Inferior parietal cortex (tissue), 1 donor: ENCODE results near the gene HRH1.
"Not testable (repeated sequence)": the region's sequence is repeated elsewhere in the genome, so short reads cannot be mapped to it uniquely, and the experiment has no call there.

Source experiments
- DNase-seq: peaks from one replicate; pipeline ENCODE4 v3.0.0-alpha.2; 2016; ENCODE audit errors: extremely low spot score

HRH1 gene

DNA sequence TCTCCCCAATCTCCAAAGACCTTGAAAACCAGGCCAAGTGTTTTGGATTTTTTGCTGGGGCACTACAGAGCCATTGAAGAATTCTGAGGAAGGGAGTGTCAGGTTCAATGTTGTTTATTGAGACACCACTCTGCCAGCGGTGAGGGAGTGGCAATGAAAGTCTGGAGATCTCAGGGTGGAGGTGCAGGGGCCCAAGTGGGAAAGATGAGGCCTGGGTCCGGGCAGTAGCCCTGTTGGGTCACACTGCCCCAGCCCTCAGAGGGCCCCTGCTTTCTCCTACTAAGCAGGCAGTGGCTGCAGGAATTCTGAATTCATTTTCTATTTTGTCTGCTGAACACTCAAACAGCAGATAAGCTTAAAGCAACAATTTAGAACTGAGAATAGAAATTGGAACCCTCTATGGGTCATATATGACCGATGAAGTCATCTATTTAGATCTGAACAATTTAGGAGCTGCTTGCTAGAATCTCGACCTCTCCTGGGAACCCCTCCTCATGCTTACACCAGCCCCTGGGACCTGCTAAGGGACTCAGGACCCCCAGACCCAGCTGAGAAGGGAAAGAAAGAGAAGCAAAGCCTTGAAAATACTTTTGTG is 17.9 kb downstream of the HRH1 start:
- no peak for DNase-seq

GRCh38 chr3:11173828-11174465 is 19.7 kb downstream of the HRH1 start:
- no peak for DNase-seq

DNA sequence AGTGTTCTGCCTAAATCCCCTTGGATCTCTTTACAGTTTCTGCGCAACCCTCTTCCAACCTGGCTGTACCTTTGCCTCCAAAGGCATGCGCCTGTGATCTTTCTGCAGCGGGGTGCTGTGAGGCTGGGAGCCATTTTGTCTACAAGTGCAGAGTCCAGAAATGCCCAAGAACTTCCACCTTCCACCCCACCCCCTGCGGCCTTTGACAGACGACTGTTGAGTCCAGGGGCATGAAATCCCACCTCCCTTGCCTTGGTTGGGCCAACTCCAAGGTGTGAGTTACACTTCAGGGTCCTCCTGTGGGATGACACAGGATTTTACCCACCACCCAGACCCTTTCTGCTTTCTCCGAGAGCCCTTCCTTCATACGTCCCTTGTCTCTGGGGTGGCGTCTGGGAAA is 24.1 kb downstream of the HRH1 start:
- DNase-seq, result no peak

- not testable (repeated sequence) for DNase-seq
Observed at GRCh38 chr3:11184328-11184969, 30.2 kb downstream of the HRH1 start.

- DNase-seq, result no peak
Observed at GRCh38 chr3:11185144-11185543, 30.9 kb downstream of the HRH1 start.

DNA sequence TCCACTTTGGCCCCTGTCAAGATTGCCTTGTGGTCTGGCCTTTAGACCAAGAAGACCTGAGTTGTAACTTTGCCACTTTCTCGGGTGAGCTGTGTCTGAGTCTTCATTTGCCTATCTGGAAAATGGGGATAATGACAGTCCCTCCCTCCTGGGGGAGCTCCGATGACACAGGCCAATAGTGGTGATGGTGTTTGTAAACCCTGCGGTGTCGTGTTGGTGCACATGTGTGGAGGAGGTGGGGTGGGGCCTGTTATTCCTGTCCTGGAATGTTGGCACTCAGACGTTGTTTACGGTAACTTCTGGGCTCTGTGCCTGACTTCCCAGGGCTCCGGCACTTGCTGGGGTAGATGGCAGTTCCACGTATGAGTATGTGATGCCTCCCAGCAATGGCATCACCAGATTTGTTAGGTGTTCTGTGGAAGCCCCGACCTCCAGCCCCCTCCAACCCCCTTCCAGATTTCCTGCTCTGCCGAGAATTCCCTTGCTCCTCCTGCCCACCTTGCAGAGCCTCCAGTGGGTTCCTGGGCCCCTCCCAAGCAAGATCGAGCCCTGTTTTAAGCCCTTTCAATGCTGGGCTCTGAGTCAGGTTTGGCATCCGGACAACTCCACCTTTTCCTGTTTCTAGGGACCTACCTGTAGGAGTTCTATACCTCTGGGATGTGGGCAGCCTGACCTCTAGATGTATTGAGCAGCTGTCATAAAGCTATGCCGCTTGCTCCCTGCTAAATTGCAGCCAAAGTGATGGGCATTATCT is 31.4 kb downstream of the HRH1 start:
- DNase-seq, result no peak

DNA sequence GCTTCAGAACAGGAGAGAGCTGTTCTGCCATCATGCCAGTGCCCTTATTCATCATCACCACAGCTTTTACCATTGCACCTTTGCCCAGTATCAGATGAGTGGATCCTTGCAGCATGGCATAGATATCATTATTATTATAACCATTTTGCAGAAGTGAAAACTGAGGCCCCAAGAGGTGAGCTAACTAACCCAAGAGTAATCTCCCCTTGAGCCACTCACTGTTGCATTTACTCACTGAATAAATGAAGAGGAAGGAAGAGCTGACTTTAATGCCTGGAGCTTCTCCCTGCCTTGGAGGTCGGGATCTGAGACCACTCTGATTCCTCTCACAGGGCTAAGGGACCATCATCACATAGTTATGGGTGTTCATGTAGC is 32.0 kb downstream of the HRH1 start:
- DNase-seq, result no peak

GRCh38 chr3:11186771-11187191 is 32.5 kb downstream of the HRH1 start:
- no peak for DNase-seq

GRCh38 chr3:11187681-11188080 is 33.4 kb downstream of the HRH1 start:
- no peak for DNase-seq

DNA sequence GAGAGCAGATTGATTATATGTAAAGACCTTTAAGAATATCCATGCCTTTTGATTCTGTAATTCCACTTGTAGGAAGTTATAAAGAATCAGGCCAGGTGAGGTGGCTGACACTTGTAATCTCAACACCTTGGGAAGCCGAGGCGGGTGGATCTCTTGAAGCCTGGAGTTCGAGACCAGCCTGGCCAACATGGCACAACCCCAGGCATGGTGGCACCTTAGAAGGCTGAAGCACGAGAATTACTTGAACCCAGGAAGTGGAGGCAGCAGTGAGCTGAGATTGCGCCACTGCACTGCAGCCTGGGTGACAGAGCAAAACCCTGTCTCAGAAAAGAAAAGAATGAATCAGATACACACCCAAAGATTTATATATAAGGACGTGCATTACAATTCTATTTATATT is 33.9 kb downstream of the HRH1 start:
- DNase-seq, result no peak

- DNase-seq, result no peak
Observed at GRCh38 chr3:11195201-11195600, 40.9 kb downstream of the HRH1 start.

GRCh38 chr3:11195721-11196332 is 41.5 kb downstream of the HRH1 start:
- DNase-seq, result no peak

DNA sequence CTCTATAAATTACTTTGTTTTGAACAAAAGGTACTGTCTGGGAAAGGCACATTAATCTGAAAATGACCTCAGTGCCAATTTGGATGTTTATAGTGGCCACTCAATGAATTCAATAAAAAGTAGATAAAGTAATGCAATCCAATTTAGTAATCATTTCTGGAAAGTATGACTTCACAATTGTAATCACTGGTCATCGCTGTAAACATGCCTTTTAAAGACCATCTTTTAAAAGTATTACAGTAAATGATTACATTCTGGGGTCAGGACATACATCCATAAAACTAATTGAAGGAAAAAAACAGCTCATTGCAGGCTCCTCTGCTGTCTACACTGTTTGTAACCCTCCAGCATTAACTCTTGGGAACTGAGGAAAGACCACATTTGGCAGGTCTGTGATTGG is 43.2 kb downstream of the HRH1 start:
- DNase-seq, result no peak

DNA sequence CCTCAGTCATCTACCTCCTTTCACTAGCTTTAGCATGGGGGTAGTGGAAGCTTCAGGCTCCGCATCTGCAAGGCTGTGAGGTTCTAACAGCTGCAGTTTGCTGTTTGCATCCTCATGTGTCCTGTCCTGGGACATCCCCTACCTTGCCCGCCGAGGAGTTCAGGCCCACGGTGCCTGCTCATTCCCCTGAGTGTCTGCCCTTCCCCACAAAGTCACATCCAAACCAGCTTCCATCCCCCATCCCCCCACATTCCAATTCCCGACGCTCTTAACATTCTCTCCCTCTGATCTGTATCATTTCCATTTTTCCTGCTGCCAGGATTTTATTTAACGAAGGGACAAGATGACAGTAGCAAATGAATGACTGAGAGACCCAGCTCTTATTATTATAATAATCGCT is 43.8 kb downstream of the HRH1 start:
- DNase-seq, result no peak

- DNase-seq, result no peak
Observed at GRCh38 chr3:11198495-11198894, 44.2 kb downstream of the HRH1 start.

DNA sequence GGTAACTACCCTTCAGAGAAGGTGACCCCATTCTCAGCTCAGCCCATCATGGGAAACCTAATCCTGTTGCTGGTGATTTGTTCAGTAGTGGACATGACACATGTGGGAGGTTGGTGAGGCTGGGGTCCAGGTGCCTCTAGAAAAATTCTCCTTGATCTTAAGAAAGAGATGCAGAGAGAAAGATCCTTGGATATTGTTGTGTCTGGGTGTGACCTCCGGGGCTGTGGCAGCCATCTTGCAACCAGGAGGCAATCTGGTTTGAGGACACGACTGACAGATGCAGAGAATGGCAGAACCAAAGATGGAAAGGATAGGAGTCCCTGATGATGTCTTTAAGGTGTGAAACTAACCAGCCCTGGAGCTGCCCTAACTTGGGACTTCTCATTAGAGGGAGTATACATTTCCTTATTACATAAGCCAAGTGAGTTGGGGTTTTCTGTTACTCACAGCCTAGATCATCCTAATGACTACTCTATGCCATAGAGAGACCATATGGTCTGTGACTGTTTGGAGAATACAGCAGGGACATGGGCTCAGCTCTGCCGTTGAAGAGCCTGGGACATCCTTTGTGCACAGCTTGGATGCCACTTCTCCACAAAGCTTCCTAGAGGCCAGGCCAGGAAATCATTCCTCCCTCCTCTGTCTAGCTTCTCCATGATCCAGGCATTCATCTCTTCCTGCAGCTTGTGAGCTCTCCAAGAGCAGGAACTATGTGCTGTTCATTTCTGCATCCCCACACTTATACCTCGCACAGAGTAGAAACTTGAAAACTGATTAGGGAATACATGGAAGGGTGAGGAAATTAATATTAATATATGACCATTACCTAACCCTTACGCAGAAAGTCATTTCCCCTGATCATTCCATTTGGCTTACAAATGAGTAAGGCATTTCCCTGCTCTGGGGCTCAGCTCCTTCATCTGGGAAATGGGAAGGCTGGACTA is 45.9 kb downstream of the HRH1 start:
- no peak for DNase-seq

GRCh38 chr3:11201251-11202019 is 47.1 kb downstream of the HRH1 start:
- DNase-seq, result no peak

DNA sequence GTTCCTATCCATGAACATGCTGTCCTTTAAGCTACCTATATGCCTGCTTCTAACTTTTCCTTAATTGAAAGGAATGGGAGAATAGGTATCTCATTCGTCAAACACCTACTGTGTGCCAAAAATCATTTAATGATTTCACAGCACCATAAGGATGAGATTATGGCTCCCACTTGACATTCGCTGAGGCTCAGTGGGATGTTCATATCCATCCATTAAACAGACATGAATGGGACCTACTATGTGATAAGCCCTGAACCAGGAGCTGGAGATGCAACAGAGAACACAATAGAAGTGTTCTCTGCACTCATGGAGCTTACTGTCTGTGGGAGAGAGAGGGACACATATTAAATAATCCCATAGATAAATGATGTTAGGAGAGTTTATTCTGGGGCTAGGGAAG is 49.7 kb downstream of the HRH1 start:
- DNase-seq, result no peak

DNA sequence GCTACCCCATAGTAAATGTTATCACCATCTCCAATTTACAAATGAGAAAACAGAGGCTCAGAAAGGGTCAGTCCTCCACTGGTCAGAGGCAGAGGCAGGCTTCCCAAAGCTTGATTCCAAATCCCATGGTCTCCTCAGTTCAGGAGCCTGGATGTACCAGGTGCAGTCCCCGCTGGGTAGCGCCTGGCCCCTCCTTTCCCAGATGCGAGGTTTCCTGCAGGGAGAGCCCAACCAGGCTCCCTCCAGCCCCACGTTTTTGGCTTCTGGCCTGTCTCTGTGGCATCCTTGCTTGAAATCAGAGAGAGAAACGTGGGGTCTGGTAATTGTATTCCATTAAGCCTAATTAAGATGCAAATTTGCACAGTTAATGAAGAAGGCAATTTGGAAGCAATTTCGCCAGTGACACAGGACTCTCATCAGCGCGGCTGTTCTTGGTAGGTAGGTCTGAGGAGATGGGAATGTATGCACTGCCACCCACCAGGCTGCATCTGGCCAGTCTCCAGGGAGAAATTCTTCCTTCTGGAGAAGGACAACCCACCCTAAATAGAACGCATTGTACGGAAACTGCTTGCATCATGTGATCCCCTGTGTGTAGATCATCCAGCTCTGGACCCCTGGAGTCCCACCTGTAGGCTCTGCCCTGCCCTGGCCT is 50.5 kb downstream of the HRH1 start:
- no peak for DNase-seq

- not testable (repeated sequence) for DNase-seq
Observed at GRCh38 chr3:11205881-11206280, 51.6 kb downstream of the HRH1 start.
